Measurements from ENCODE around the gene CCDC13.

DNA sequence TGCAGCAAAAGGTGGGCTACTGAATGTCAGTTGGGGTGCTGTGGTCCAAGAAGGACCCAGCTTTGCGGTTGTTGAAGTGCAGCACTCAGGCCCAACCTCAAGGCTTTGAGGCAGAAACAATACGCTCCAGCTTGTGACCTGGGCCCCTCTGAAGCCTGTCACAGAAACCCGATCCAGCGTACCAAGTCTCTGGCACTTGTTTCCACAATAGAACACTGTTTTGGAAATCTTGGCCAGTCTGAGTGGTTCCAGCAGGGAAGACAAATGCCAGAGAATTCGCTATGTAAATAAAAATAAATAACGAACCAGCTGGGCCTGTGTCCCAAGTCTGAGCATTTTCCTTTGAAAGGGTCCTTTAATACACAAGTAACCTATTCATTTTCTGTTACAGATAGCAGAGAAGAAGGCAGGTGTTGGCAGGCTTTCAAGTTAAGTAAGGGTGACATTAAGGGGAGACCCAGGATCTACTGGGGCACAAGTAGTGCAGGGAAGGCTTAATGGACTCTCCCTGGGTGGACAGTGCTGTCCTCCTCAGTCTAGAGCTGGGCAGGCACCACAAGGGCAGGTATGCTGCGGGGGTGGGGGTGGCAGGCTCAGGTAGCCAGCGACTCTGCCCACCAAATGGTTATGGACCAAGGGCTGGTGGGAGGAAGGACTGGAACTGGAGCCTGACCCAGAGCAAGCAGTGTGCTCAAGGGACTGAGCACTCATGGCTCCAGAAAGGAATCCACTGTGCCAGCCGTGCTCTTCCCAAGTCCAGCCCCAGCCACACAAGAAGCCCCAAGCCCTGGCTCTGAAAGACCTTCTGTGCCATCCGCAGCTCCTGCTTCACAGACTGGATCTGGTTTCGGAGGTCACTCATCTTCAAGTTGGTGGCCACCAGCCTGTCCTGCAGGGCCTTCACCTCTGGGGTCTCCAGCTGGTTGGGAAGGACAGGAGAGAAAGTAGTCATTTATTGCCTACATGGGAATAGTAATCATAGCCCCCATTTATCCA is 26.3 kb downstream of the CCDC13 start:
- TF ChIP-seq POLR2A (IDR thresholded peaks at IDR 0.05; ENCODE audit: low read length): no peak
- TF ChIP-seq GATA1 (IDR thresholded peaks at IDR 0.05; ENCODE audit: low read depth, low read length): no peak

All from erythroblast (primary cell).